B cell (primary cell): Measurements from ENCODE around the gene RIPK3. TPM values are rescaled to one million over a fixed set of nuclear protein-coding genes. Genes with fewer than 3 reads are reported as not detected.
"Not testable (repeated sequence)": the region's sequence is repeated elsewhere in the genome, so short reads cannot be mapped to it uniquely, and the experiment has no call there.

Source experiments
- ATAC-seq: fragments of 200-7000 bp; cut with Tn5 transposase; one replicate; pipeline ENCODE4 v1.10.0; 2021; ENCODE audit warnings: low read depth, mild to moderate bottlenecking, moderate number of reproducible peaks, moderate library complexity
- CTCF ChIA-PET: fragments of 350-600 bp; sonication (Branson Sonifier 250); formaldehyde crosslinking; loops from one replicate; lab custom pipeline; 2021; ENCODE audit warnings: antibody characterized with exemption, inconsistent platforms; lab: Charles Lee
- POLR2A ChIA-PET: fragments of 350-600 bp; sonication (Branson Sonifier 250); formaldehyde crosslinking; loops from one replicate; lab custom pipeline; 2021; ENCODE audit warnings: antibody characterized with exemption; lab: Charles Lee
- DNase-seq: peaks from one replicate; pipeline ENCODE4 v3.0.0; 2013
- H2AFZ ChIP-seq: 2 replicates; pipeline ENCODE4 v1.6.1; 2012; ENCODE audit warnings: mild to moderate bottlenecking, low read depth, low read length; ENCODE audit not compliant: insufficient read depth, poor library complexity, severe bottlenecking
- H3K27ac ChIP-seq, 2 donors: 1 replicate in 1 of 2; 2 replicates in 1 of 2; pipeline ENCODE4 v1.5.1; 2012 to 2013; ENCODE audit warnings: low read length in 2 of 2, mild to moderate bottlenecking in 2 of 2, moderate library complexity in 1 of 2
- H3K27me3 ChIP-seq, 4 experiments: fragments of 200-600 bp in 1 of 4; sonication (generic) in 1 of 4; replicated peaks in 1 of 4; 1 replicate in 2 of 4; 2 replicates in 2 of 4; pipeline versions ENCODE4 v1.6.1 to v1.7.0; 2013 to 2016; ENCODE audit warnings: low read length in 3 of 4, mild to moderate bottlenecking in 2 of 4, mixed read lengths in 1 of 4, moderate library complexity in 1 of 4; ENCODE audit not compliant: insufficient read depth in 4 of 4, control insufficient read depth in 3 of 4; ENCODE audit errors: control extremely low read depth in 1 of 4
- H3K36me3 ChIP-seq, 2 experiments: replicated peaks in 1 of 2; 1 replicate in 1 of 2; 2 replicates in 1 of 2; pipeline versions ENCODE4 v1.6.1 to v1.7.1; 2013; ENCODE audit warnings: low read length in 1 of 2; ENCODE audit not compliant: insufficient read depth in 2 of 2, control insufficient read depth in 1 of 2; ENCODE audit errors: control extremely low read depth in 1 of 2, extremely low read depth in 1 of 2
- H3K4me1 ChIP-seq, 2 donors: fragments of 200-600 bp in 1 of 2; sonication (generic) in 1 of 2; 1 replicate in 1 of 2; 2 replicates in 1 of 2; pipeline versions ENCODE4 v1.5.1 to v1.6.1; 2013 to 2017; ENCODE audit warnings: low read length in 2 of 2; ENCODE audit not compliant: control insufficient read depth in 2 of 2, insufficient read depth in 2 of 2
- H3K4me2 ChIP-seq: replicated peaks from 2 replicates; pipeline ENCODE3; 2012; ENCODE audit warnings: mild to moderate bottlenecking, low read depth, low read length; ENCODE audit not compliant: poor library complexity, severe bottlenecking
- H3K4me3 ChIP-seq, 5 experiments: fragments of 200-600 bp in 1 of 5; sonication (generic) in 1 of 5; 1 replicate in 3 of 5; 2 replicates in 2 of 5; pipeline versions ENCODE4 v1.5.1 to v1.7.0; 2011 to 2016; ENCODE audit warnings: low read length in 4 of 5, mild to moderate bottlenecking in 4 of 5, low read depth in 2 of 5, control low read depth in 1 of 5, moderate library complexity in 1 of 5; ENCODE audit not compliant: insufficient read depth in 1 of 5; ENCODE audit errors: control extremely low read depth in 1 of 5, extremely low read depth in 1 of 5
- H3K79me2 ChIP-seq: fragments of 200-600 bp; sonication (generic); one replicate; pipeline ENCODE4 v1.6.0; 2016; ENCODE audit warnings: low read length; ENCODE audit not compliant: control insufficient read depth, insufficient read depth
- H3K9ac ChIP-seq: fragments of 200-600 bp; sonication (generic); 2 replicates; pipeline ENCODE4 v1.6.1; 2017; ENCODE audit warnings: mild to moderate bottlenecking, low read length, moderate library complexity
- H3K9me3 ChIP-seq, 3 donors: one replicate each; pipeline versions ENCODE4 v1.6.1 to v1.7.1; 2013; ENCODE audit warnings: low read length in 2 of 3; ENCODE audit not compliant: control insufficient read depth in 2 of 3, insufficient read depth in 1 of 3; ENCODE audit errors: control extremely low read depth in 1 of 3
- H4K20me1 ChIP-seq: 2 replicates; pipeline ENCODE4 v1.6.0; 2012; ENCODE audit warnings: mild to moderate bottlenecking, low read length; ENCODE audit not compliant: insufficient read depth, control insufficient read depth, poor library complexity, severe bottlenecking
- H3K27ac Mint-ChIP-seq: one replicate; pipeline ENCODE4 v1.8.0; 2021; ENCODE audit warnings: mixed read lengths
- H3K27me3 Mint-ChIP-seq: one replicate; pipeline ENCODE4 v1.8.0; 2021; ENCODE audit warnings: mixed read lengths
- H3K4me1 Mint-ChIP-seq: one replicate; pipeline ENCODE4 v1.8.0; 2021; ENCODE audit warnings: mixed read lengths
- H3K4me3 Mint-ChIP-seq: one replicate; pipeline ENCODE4 v1.8.0; 2021; ENCODE audit warnings: mixed read lengths
- H3K9me3 Mint-ChIP-seq: one replicate; pipeline ENCODE4 v1.8.0; 2022; ENCODE audit warnings: mixed read lengths; ENCODE audit not compliant: insufficient read depth
- CTCF ChIP-seq: fragments of 200-600 bp; IDR thresholded peaks from one replicate; pipeline ENCODE4 v1.8.0; 2022; ENCODE audit warnings: antibody characterized with exemption, mild to moderate bottlenecking
- EZH2 ChIP-seq: IDR thresholded peaks from 2 replicates; pipeline ENCODE4 v1.6.1; 2012; ENCODE audit warnings: borderline replicate concordance, low read depth, mild to moderate bottlenecking, moderate library complexity, low read length; ENCODE audit not compliant: insufficient read depth, poor library complexity, severe bottlenecking
- WGBS: methylation state at CpG from one replicate; pipeline ENCODE4 v1.1.5; 2013; ENCODE audit warnings: missing lambda C conversion rate; ENCODE audit not compliant: insufficient coverage; 5-methylcytosine and 5-hydroxymethylcytosine counted together
- intact Hi-C: fragments of 100-400 bp; cut with micrococcal nuclease; formaldehyde crosslinking; loops from one replicate; pipeline ENCODE4 v1.10.0; 2022
- polyA plus RNA-seq: library from polyadenylated mRNA; depleted of rRNA; stranded (reverse); fragments of >200 nt; gene quantifications from 2 replicates; pipeline ENCODE4 v1.2.3, GENCODE V29; 2012
- total RNA-seq, 2 donors: library from RNA; stranded (reverse); fragments of 120-200 nt in 1 of 2; gene quantifications; 1 replicate in 1 of 2; 2 replicates in 1 of 2; pipeline versions ENCODE4 v1.2.3 to v1.2.4, GENCODE V29; 2013 to 2022

The RIPK3 gene
- total and polyA plus RNA-seq, 2 donors (not counting 1 experiment from before 2014, with no cell fraction given), result 65.5 to 77.6 TPM

GRCh38 chr14:24329073-24329663 lies 10.6 kb downstream of the RIPK3 start:
- intact Hi-C loops, result no loop called here
- DNase-seq, result no peak
- Mint-ChIP-seq H3K4me1 (peaks cover 35% of the 10 kb centered on the region), H3K27me3 (peaks cover 9% of the 10 kb centered on the region), H3K4me3 (no peak overlapping the region), H3K9me3 (no peaks in the 10 kb centered on the region), H3K27ac (no peak overlapping the region)
- Histone ChIP-seq H3K79me2 (peaks cover 3% of the 10 kb centered on the region), H4K20me1 (peaks cover 5% of the 10 kb centered on the region), H3K4me3 (no peak overlapping the region), H3K36me3 (no peaks in the 10 kb centered on the region), H3K4me2 (no peak overlapping the region), H3K4me1 (peaks cover 31 to 35% of the 10 kb centered on the region in 2 donors), H3K27ac (no peak overlapping the region), H3K9ac (no peak overlapping the region), H3K9me3 (peaks cover 0 to 3% (median 0%) of the 10 kb centered on the region in 3 donors), H3K27me3 (peaks cover 0 to 21% (median 11%) of the 10 kb centered on the region in 4 experiments), H2AFZ (no peak overlapping the region)
- TF ChIP-seq CTCF, result no peak
- TF ChIP-seq EZH2, result no peak
- POLR2A ChIA-PET, result no interaction called here
- CTCF ChIA-PET, result interaction anchor here (1.6 to 16.1 kb wide), 4 partner anchors 16 to 101 kb away, joined by 3 to 650 read pairs (median 43); partner anchors contain the start of genes CBLN3, CIDEB, KHNYN and LTB4R
- 94% methylated on average over 8 of the region's 12 CpGs for WGBS
- no peak for ATAC-seq

GRCh38 chr14:24327914-24328313 lies 11.9 kb downstream of the RIPK3 start:
- H3K4me1 ChIP-seq, result peaks cover 18 to 23% of the 10 kb centered on the region in 2 donors
- H2AFZ ChIP-seq, H4K20me1 ChIP-seq, H3K36me3 ChIP-seq, ATAC-seq, H3K27ac ChIP-seq, H3K9me3 Mint-ChIP-seq, H3K27me3 Mint-ChIP-seq, POLR2A ChIA-PET, H3K9ac ChIP-seq, H3K9me3 ChIP-seq, H3K4me3 ChIP-seq, H3K27ac Mint-ChIP-seq, DNase-seq, H3K4me2 ChIP-seq, H3K79me2 ChIP-seq, H3K4me3 Mint-ChIP-seq: not testable (repeated sequence)
- H3K4me1 Mint-ChIP-seq, result peaks cover 26% of the 10 kb centered on the region
- H3K27me3 ChIP-seq, result peaks cover 0 to 11% (median 3%) of the 10 kb centered on the region in 4 experiments
- intact Hi-C loops, result loop anchor here (1.0 kb wide), 1 partner anchor 103 kb away; no protein-coding TSS in a partner anchor
- CTCF ChIA-PET, result interaction anchor here (1.0 to 16.1 kb wide), 10 partner anchors 12 to 346 kb away, joined by 3 to 650 read pairs (median 6); partner anchors contain the start of genes CBLN3, CIDEB, KHNYN and LTB4R
- 0% methylated on average over 1 of the region's 9 CpGs for WGBS
- peak; percentile 60 for TF ChIP-seq CTCF
